Measurements from ENCODE around the gene PIP4K2C. TPM values are rescaled to one million over a fixed set of nuclear protein-coding genes. Genes with fewer than 3 reads are reported as not detected.
"Not testable (repeated sequence)": the region's sequence is repeated elsewhere in the genome, so short reads cannot be mapped to it uniquely, and the experiment has no call there.

The PIP4K2C gene
- total RNA-seq, 1 donor from 2014 or later = 17.3 TPM

DNA sequence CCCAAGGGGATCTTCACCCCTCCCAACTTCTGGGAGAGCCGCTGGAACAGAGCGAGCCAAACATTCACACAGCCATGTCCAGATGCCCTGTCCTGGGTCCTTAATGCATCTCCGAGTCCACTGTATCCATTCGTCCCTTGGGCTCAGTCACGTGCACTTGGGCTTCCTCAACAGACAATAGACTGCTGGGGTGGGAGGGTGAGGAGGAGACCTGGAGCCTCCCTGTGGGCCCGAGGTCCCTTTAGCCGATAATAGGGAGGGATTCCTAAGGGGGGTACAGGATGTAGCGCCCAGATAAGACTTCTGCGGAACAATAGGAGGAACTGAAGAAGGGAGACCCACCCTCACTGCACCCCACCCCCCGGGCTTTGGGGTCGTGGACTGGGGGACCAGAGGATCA, 26.9 kb downstream of the PIP4K2C start:
- Mint-ChIP-seq H3K36me3 (ENCODE audit: low read depth) (peaks cover 31% of the 10 kb centered on the region), H3K4me3 (no peak overlapping the region), H3K27ac (ENCODE audit: unreplicated experiment) (no peak overlapping the region), H3K4me1 (peaks cover 26% of the 10 kb centered on the region), H3K27me3 (ENCODE audit: low read depth) (peaks cover 60% of the 10 kb centered on the region), H3K9me3 (no peaks in the 10 kb centered on the region)
- TF ChIP-seq, protein P1, sequence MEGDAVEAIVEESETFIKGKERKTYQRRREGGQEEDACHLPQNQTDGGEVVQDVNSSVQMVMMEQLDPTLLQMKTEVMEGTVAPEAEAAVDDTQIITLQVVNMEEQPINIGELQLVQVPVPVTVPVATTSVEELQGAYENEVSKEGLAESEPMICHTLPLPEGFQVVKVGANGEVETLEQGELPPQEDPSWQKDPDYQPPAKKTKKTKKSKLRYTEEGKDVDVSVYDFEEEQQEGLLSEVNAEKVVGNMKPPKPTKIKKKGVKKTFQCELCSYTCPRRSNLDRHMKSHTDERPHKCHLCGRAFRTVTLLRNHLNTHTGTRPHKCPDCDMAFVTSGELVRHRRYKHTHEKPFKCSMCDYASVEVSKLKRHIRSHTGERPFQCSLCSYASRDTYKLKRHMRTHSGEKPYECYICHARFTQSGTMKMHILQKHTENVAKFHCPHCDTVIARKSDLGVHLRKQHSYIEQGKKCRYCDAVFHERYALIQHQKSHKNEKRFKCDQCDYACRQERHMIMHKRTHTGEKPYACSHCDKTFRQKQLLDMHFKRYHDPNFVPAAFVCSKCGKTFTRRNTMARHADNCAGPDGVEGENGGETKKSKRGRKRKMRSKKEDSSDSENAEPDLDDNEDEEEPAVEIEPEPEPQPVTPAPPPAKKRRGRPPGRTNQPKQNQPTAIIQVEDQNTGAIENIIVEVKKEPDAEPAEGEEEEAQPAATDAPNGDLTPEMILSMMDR (conservative IDR thresholded peaks at IDR 0.05) = no peak
- DNase-seq (ENCODE audit: low read depth, low spot score) = no peak

DNA sequence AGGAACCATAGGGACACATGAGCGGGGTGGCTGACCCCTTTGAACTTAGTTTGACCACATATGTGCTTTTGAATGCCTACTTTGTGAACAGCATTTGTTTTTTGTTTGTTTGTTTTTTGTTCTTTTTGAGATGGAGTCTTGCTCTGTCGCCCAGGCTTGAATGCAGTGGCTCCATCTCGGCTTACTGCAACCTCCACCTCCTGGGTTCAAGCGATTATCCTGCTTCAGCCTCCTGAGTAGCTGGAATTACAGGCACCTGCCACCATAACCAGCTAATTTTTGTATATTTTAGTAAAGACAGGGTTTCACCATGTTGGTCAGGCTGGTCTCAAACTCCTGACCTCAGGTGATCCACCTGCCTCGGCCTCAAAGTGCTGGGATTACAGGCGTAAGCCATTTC, 27.4 kb downstream of the PIP4K2C start:
- Mint-ChIP-seq H3K36me3 (ENCODE audit: low read depth) (peaks cover 31% of the 10 kb centered on the region), H3K27me3 (ENCODE audit: low read depth) (peaks cover 64% of the 10 kb centered on the region), H3K4me1 (peaks cover 26% of the 10 kb centered on the region)
- not testable (repeated sequence) for DNase-seq (ENCODE audit: low read depth, low spot score); H3K9me3 Mint-ChIP-seq; H3K27ac Mint-ChIP-seq (ENCODE audit: unreplicated experiment); H3K4me3 Mint-ChIP-seq

DNA sequence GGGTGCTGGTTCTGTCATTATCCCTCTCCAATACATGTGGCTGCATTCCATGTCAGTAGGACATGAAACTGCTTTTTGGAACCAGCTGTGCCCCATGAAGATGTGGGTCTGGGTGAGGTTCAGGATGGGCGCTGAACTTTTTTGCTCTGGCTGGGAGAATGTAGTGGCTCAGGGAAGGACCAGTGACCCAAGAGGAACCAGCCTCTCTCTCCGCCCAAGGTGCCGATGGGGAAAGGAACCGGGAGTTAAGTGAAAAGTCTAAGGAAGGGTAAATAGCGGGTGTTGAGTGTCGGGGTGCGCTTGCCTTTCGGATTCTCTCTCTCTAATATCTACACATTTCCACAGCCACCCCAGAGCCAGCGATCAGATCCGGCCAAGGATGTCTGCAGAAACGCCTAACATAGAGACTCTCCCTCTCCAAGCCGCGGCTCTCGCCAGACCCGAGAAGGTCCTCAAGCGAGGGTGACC, 28.0 kb downstream of the PIP4K2C start:
- Mint-ChIP-seq H3K4me3 (peak overlapping the region; percentile 40), H3K36me3 (ENCODE audit: low read depth) (peaks cover 31% of the 10 kb centered on the region)

DNA sequence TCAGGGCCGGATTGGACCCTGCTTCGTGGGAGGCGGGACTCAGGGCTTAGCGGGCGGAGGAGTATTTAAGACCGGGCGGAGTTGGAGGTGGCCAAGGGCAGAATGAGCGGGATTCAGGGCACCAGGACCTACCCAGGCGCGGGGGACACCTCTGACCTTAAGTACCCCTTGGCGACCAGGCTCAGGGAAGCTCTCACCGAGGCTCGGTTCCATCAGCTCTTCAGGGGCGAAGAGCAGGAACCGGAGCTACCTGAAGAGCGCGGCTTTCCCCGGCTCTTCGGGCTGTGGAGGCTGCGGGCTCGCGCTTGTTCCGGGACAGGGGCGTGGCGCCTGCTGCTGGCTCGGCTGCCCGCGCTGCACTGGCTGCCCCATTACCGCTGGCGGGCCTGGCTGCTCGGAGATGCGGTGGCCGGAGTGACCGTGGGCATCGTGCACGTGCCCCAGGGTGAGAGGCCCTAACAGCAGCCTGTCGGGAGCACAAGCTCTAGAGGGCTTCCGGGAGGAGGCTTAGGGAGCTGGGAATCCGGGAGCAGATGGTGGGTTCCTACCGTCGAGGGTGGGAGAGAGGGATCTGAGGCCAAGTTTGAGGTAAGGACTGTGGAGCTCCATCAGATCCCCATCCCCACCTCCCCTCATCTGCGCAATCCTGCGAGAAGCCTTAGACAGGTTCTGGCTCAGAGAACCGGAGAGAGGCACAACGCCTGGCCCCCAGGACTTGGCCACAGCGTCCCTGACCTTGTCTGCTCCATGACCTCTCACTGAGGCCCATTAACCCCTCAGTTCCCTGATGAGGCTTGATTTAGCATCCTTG, 28.6 kb downstream of the PIP4K2C start:
- peaks cover 27% of the 10 kb centered on the region for H3K36me3 Mint-ChIP-seq (ENCODE audit: low read depth)
- H3K4me1 Mint-ChIP-seq = peaks cover 20% of the 10 kb centered on the region
- no peaks in the 10 kb centered on the region for H3K9me3 Mint-ChIP-seq
- TF ChIP-seq, protein P1 (conservative IDR thresholded peaks at IDR 0.05) = no peak
- H3K27ac Mint-ChIP-seq (ENCODE audit: unreplicated experiment) = no peak overlapping the region
- peaks cover 76% of the 10 kb centered on the region for H3K27me3 Mint-ChIP-seq (ENCODE audit: low read depth)
- H3K4me3 Mint-ChIP-seq = peak overlapping the region; percentile 40
- DNase-seq (ENCODE audit: low read depth, low spot score) = no peak

More for the DNA sequence above, 28.0 kb downstream of the PIP4K2C start:
- H3K9me3 Mint-ChIP-seq = no peaks in the 10 kb centered on the region
- peaks cover 70% of the 10 kb centered on the region for H3K27me3 Mint-ChIP-seq (ENCODE audit: low read depth)
- no peak overlapping the region for H3K27ac Mint-ChIP-seq (ENCODE audit: unreplicated experiment)
- peaks cover 24% of the 10 kb centered on the region for H3K4me1 Mint-ChIP-seq
- TF ChIP-seq, protein P1 (conservative IDR thresholded peaks at IDR 0.05) = no peak
- no peak for DNase-seq (ENCODE audit: low read depth, low spot score)

DNA sequence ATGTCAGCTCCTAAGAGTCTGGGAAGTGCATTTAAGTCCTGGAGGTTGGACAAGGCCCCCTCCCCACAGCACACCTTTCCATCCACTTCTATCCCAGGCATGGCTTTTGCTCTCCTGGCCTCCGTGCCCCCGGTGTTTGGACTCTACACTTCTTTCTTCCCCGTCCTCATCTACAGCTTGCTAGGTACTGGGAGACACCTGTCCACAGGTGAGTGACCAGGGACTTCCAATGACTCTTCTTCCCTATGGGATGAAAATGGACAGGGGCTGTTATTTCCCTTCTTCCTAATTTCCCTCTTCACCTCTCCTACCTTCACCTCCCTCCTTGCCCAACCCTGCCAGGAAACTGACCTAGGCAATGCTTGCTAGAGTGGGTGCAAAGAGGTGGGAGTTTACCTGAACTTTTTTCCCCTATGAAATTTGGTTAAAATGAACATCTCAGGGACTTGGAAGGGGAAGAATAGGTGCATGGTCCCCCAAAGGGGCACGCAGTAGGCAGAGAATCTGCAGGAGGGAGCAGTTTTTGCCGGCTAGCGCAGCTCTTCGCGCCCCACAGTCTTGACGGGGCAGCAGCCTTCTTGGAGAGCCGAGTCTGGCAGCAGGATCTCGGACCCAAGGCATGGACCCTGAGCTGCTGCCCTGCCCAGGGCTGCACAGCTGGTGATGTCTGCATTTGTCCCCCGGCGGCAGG, 29.4 kb downstream of the PIP4K2C start:
- no peaks in the 10 kb centered on the region for H3K9me3 Mint-ChIP-seq
- peaks cover 27% of the 10 kb centered on the region for H3K36me3 Mint-ChIP-seq (ENCODE audit: low read depth)
- TF ChIP-seq, protein P1 (conservative IDR thresholded peaks at IDR 0.05) = no peak
- no peak overlapping the region for H3K27ac Mint-ChIP-seq (ENCODE audit: unreplicated experiment)
- peaks cover 79% of the 10 kb centered on the region for H3K27me3 Mint-ChIP-seq (ENCODE audit: low read depth)
- H3K4me3 Mint-ChIP-seq = peak overlapping the region; percentile 51
- DNase-seq (ENCODE audit: low read depth, low spot score) = no peak
- H3K4me1 Mint-ChIP-seq = peaks cover 20% of the 10 kb centered on the region

Data from neural crest cell (in vitro differentiated cells).